Activated CD8-positive, alpha-beta memory T cell treated with anti-CD3 and anti-CD28 coated beads, Interleukin-2, amount 50 U/mL, for 48 hours (primary cell): ENCODE results near the gene CD320.
"Not testable (repeated sequence)": the region's sequence is repeated elsewhere in the genome, so short reads cannot be mapped to it uniquely, and the experiment has no call there.

Experiments
- DNase-seq: peaks from one replicate; pipeline ENCODE4 v3.0.0-alpha.2; 2020

Gene CD320

DNA sequence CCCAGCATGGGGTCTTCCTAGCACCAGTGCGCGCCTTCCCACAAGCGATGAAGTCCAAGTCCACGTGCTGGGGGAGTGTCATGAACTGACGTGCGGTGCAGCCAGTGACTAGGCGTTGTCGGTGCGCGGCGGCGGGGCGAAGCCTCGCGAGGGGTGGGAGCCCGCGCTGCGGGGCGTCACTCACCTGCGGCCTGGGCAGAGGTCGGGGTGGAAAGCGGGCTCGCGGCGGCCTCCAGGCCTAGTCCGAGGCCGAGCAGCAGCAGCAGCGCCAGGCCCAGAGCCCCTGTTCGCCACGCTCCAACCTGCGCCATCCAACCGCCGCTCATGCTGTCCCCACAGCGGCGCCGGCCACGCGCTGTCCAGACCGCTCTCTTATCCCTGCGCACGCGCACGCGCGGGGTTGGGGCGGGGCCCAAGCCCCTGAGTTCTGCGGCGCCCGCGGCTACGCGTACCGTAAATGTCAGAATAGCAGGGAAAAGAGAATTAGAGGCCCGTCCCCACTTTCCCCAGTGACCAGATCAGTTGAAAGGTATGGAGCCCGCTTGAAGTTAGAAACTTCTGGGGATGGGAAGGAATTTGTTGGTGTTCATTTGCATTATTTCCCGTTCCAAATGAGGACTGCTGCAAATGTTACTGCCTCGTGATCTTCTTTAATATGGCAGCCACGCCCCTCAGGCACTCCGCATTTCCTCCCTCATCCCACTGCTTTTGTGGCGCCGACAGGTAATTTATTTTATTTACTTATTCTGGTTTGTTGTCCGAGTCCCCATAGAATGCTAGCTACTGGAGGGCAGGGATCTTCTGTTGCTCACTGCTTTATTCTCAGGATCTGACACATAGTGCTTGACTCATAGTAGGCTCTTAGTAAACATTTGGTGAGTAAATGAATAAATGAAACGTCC lies at the start of gene CD320:
Gene CD320, minus strand, starts transcription at position 394 of the 902 bp plus-strand sequence. Its CDS starts 68 bp downstream, at position 326.
- peak; percentile 93 for DNase-seq

DNA sequence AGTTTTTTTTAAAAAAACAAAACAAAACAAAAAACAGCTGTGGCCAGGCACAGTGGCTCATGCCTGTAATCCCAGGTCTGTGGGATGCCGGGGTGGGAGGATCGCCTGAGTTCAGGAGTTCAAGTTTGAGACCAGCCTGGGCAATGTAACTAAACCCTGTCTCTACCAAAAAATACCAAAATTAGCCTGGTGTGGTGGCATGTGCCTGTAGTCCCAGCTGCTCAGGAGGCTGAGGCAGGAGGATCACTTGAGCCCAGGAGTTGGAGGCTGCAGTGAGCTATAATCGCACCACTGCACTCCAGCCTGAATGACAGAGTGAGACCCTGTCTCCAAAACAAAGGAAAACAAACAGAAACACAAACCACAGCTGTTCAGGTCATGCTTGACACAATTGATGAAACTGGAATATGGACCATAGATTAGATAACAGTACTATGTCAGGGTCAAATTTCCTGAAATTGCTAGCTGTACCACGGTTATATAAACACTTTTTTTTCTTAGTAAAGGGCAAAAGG lies 48.9 kb upstream of the CD320 start:
- DNase-seq, result no peak

- no peak for DNase-seq
These were observed 47.7 kb upstream of the CD320 start for GRCh38 chr19:8355631-8356402.

DNA sequence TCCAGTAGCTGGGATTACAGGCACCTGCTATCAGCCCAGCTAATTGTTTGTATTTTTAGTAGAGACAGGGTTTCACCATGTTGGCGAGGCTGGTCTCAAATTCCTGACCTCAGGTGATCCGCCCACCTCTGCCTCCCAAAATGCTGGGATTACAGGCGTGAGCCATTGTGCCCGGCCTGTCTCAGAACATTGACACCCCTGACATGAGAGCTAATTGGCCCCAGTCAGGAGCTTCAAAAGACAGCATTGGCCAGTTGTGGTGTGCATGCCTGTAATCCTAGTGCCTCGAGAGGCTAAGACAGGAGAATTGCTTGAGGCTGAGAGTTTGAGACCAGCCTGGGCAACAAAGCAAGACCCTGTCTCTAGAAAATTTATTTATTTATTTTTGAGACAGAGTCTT lies 44.7 kb upstream of the CD320 start:
- not testable (repeated sequence) for DNase-seq

DNA sequence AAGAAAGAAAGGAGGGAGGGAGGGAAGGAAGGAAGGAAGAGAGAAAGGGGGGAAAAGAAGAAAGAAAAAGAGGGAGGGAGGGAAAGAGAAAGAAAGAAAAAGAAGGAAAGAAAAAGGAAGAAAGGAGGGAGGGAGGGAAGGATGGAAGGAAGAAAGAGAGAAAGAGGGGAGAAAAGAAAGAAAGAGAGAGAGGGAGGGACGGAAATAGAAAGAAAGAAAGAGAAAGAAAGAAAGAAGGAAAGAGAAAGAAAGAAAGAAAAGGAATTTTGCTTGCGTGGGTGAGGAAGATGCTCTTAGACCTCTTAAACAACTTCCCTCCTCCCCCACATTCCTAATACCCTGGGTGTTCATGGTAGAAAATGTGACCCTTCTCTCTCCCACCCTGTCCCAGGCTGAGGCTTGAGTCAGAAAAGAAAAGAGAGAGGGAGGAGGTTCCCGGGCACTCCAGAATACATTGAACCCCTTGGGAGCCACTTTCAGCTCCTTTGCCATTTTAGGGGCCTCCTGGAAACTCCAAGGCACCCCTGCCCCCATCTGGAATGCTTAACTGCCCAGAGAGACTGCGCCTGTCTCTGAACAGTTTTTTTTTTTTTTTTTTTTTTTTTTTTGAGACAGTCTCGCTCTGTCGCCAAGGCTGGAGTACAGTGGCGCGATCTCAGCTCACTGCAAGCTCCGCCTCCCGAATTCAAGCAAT lies 44.1 kb upstream of the CD320 start:
- DNase-seq, result no peak

DNA sequence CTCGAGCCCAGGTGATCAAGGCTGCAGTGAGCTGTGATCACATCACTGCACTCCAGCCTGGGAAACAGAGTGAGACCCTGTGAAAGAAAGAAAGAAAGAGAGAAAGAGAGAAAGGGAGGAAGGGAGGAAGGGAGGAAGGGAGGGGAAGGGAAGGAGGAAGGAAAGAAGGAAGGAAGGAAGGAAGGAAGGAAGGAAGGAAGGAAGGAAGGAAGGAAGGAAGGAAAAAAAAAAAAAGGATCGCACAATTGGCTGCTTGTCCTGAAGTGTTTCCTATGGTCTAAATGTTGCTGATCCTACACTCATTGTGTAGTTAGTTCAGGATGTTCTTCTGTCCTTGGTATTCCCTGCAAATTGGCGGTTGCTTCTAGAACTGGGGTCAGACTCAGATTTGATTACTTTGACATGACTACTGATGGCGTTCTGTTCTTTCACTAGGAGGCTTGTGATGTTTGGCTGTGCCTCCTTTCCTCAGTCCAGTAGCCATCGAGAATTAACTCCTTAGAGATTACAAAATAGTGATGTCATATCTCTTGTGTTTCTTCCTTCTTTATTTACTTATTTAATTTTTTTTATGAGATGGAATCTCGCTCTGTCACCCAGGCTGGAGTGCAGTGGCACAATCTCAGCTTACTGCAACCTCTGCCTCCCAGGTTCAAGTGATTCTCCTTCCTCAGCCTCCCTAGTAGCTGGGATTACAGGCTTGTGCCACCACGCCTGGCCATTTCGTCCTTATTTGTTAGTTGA lies 41.6 kb upstream of the CD320 start:
- not testable (repeated sequence) for DNase-seq

- no peak for DNase-seq
These were observed 35.3 kb upstream of the CD320 start for GRCh38 chr19:8343483-8343844.

GRCh38 chr19:8342684-8343482 lies 34.7 kb upstream of the CD320 start, which contains the start of gene KANK3:
TSS of gene KANK3 (minus strand) at chr19:8343262. CDS start at chr19:8337828, 5,434 bp downstream.
- DNase-seq, result peak; percentile 94

DNA sequence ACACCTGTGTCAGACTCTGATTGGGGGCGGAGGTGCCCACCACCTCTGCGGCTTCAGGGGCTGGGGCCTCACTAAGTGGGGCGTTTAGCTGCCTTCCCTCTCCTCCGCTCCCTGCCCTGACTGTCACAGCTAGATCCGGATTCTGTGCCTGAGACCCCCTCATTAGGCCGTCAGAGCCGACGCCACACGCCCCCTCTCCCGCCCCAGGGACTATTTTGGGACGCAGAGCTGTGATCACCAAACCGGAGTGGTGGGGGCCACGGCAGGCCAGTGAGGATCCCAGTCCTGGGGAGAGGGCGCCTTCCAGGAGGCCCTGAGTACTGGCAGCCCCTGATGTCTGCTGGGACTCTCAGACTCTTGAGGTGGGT lies 34.1 kb upstream of the CD320 start:
- DNase-seq, result no peak

- DNase-seq, result not testable (repeated sequence)
These were observed 33.3 kb upstream of the CD320 start for GRCh38 chr19:8341504-8341903.

DNA sequence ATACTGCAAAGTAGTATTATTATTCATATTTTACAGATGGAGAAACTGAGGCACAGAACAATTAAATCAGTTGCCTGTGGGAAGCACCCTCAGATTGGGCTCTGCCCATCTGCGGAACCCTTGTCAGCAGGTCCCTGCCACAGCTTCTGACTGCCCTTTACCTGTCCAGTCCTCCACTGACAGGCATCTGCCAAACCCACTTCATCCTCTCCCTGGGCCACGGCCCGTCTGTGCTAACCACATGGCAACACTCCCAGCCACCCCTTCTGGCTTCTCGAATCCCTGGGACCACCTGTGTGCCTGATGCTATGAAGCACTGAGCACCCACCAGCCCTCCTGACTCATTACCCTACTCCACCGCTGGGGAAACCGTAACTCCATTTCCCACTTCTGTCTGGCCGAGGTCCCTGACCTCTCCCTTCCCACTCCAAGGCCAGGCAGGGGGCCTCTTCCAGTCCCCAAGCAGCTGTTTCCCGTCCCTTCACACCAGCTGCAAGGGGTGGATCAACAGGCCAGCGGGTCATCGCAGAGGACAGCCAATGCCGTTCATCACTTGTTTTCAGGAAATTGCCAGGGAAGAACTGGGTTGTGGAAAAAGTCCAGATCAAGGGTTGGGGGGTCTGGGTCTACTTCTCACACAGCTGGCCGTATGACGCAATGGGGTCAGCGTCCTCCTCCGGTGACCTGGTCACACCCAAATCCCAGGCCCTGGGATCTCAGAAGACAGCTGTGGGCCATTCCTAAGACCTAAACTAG lies 32.4 kb upstream of the CD320 start:
- no peak for DNase-seq

GRCh38 chr19:8338835-8339234 lies 30.7 kb upstream of the CD320 start:
- DNase-seq, result no peak

DNA sequence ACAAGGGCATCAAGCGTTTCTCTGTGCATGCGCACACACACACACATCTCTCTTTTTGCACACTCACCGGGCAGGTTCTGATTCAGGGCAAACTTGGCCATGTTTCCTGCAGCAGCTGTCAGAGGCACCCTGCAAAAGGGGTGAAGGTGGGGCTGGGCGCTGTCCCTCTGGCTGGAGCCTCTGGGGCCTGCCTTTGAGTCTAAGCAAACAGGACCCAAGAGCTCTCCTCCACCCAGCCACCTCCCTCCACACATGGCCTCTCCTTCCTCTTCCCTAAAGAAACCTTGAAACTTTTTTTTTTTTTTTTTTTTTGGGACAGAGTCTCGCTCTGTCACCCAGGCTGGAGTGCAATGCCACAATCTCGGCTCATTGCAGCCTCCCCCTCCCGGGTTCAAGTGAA lies 29.6 kb upstream of the CD320 start:
- no peak for DNase-seq

DNA sequence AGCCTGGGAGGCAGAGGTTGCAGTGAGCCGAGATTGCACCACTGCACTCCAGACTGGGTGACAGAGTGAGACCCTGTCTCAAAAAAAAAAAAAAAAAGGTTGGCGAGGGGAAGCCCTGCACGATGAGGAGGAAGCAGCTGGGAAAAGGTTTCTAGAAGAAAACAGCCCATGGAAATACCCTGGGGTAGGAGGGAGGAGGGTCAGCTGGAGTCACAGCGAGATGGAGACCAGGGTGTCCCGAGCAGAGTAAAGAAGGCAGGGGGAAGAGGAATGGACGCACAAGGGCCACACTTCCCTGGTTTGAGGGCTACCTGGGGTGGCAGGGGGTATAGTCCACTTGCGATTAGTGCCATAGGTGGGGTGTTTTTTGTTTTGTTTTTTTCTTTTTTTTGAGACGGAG lies 28.5 kb upstream of the CD320 start:
- DNase-seq, result no peak

DNA sequence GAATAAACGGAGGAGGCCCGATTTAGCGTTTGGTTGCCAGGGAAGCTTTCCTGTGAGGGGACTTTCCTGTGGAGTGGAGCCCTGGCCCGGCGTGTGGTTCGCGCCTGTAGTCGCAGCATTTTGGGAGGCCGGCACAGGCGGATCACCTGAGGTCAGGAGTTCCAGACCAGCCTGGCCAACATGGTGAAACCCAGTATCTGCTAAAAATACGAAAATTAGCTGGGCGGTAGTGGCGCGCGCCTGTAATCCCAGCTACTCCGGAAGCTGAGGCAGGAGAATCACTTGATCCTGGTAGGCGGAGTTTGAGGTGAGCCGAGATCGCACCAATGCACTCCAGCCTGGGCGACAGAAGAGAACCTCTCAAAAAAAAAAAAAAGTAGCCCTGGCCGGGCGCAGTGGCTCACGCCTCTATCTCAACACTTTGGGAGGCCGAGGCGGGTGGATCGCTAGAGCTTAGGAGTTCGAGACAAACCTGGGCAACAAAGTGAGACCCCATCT lies 28.0 kb upstream of the CD320 start:
- no peak for DNase-seq

- DNase-seq, result peak; percentile 76
These were observed 27.3 kb upstream of the CD320 start for GRCh38 chr19:8335343-8336071.

DNA sequence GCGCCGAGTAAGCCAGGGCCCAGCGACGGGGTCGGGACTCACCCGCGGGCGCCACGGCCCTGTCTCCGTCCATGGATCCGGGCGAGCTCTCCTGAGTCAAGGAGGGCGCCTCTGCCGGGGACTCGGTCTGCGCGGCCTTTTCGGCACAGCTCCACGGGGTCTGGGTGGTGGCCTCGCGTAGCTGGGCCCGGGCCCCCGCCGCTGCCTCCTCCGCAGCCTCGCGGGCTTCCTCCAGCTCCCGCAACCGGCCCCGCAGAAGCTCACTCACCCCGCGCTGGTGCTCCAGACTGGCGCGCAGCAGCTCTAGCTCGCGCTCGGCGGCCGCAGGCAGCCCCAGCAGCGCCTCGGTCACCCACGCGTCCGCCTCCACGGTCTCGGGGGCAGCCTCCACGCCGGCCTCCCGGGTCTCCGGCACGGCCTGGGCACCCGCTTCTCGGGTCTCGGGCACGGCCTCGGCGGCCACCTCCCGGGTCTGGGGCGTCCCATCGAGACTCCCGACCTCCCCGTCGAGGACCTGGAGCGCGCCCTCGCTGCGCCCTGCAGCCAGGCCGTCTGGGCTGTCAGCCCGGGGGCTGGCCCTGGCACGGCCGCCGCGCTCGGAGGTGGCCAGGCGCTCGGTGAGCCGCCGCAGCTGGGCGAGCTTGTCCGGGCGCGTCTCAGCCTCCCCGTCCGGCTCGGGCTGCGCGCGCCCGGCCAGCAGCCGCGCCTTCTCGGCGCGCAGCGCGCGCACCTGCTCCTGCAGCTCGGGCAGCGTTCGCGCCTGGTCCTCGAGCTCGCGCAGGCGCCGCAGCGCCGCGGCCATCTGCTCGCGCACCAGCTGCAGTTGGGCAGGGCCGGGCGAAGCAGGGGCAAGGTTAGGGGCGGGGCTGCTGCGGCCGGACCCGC lies 26.5 kb upstream of the CD320 start:
- DNase-seq, result peak; percentile 72

DNA sequence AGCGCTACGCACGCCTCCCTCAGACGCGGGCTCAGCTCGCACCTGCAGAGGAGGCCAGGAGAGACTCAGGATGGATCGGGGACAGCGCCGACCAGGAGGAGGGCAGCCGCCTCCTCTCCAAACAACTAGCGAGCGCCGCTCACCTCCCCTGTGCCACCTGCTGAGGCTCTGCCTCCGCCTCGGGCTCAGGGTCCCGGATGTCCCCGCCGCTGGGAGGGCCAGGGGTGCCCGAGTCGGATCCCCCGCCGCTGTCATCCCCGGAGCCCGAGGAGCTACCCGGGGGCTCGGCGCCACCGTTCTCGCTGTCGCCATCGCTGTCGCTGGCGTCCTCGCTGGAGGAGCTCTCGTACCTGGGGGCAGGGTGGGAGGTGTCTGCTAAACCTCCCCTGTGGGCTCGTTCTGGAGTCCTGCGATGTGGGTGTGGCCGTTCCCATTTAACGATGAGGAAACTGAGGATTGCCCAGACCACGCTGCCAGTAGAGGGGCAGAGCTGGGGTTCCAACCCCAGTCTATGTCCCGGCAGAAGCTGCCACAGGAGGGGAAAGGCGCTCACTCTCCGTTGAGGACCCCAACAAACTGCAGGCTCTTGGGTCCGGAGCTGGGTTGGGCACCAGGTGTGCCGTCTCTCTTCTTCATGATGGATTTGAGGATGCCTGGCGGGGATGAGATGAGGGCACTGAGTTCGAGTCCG lies 25.8 kb upstream of the CD320 start:
- no peak for DNase-seq
